GM12873 (cell line): ENCODE measurements around the gene PHC3.

Source experiments
- CTCF ChIP-seq: IDR thresholded peaks from 2 replicates; pipeline ENCODE4 v1.5.1; 2012; ENCODE audit warnings: low read depth, mild to moderate bottlenecking, moderate library complexity, low read length, control low read depth; ENCODE audit not compliant: insufficient read depth; ENCODE audit errors: missing control alignments

PHC3 gene

DNA sequence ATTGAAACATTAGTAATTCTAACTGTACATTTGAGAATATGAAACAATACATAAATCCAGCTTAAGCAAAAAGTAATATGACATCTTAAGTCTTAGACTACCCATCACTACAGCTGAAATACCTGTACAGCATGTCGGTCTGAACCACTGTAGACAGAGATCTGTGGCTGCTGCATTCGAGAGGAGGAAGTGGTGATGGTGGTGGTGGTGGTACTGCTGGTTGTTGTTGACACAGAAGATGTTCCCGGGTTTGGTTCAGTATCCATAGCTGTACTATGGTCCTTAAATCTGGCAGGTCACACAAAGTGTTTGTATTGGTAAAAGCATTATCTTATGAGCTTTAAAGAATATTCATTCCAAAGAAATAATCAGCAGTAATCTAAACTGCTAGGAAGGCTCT, 2.9 kb downstream of the PHC3 start:
- no peak for TF ChIP-seq CTCF

DNA sequence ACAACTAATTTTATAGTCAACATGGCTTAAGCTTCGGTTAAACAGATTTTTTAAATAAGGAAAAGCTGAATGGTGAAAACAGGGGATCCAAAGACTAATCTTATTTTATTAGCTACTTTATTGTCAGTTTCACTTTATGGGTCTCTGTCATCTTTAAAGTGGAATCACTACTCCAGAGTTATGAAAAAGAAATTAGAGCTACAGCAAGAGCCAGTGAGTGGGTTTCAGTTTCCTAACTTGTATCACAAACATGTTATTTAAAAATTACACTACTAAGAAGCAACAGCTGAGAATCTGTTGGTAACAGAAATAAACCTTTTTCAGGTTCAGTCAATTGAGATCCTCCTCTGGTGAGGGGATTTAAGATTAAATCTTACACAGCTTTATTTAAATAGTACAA, 10.0 kb downstream of the PHC3 start:
- TF ChIP-seq CTCF: no peak

GRCh38 chr3:170164717-170165116, 16.8 kb downstream of the PHC3 start:
- TF ChIP-seq CTCF: no peak

DNA sequence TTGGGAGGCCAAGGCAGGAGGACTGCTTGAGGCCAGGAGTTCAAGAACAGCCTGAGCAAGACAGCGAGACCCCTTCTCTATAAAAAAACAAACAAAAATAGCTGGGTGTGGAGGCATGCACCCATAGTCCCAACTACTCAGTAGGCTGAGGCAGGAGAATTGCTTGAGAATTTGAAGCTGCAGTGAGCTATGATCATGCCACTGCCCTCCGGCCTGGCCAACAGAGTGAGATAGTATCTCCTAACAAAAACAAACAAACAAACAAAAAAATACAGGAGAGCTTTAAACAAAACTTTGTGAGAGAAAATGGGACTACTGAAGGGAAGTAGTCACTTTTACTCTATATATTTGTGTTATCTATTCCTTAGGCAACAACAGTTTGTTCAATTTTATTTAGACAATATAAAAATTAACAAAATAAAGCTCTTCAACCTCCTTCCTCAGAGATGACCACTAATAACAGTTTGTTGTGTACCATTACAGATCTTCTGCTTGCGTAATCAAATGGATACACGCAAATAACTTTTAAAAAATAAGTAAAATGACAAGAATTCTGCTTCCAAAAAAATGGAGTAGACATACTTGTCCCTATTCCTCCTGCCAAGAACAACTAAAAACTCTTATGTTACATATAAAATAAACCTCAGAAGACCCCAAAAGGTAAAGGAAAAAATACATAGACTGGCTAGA, 17.4 kb downstream of the PHC3 start:
- no peak for TF ChIP-seq CTCF

DNA sequence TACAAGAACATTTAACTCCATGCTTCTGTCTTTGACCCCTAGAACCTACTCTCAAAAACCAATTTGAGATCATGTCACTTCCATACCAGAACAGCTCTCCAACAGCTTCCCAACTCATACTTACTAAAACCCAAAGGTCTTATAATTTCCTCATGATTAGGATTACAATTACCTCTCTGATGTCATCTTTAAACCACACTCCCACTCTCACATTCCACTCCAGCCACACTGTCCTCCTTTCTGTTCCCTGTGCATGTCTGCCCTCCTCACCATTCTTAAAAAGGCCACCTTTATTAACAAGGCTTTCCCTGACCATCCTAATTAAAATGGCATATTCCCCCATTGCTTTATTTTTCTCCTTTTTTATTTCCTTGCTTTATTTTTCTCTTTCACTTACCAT, 18.9 kb downstream of the PHC3 start:
- TF ChIP-seq CTCF: no peak

- TF ChIP-seq CTCF: no peak
Measured at GRCh38 chr3:170162052-170162451, 19.5 kb downstream of the PHC3 start.

GRCh38 chr3:170159933-170160332, 21.6 kb downstream of the PHC3 start:
- TF ChIP-seq CTCF: no peak
